ENCODE data around the gene FOXK1. TPM values are rescaled to one million over a fixed set of nuclear protein-coding genes. Genes with fewer than 3 reads are reported as not detected.

FOXK1 gene
- total RNA-seq, 2 experiments from 2014 or later: 38.5 to 39.6 TPM

DNA sequence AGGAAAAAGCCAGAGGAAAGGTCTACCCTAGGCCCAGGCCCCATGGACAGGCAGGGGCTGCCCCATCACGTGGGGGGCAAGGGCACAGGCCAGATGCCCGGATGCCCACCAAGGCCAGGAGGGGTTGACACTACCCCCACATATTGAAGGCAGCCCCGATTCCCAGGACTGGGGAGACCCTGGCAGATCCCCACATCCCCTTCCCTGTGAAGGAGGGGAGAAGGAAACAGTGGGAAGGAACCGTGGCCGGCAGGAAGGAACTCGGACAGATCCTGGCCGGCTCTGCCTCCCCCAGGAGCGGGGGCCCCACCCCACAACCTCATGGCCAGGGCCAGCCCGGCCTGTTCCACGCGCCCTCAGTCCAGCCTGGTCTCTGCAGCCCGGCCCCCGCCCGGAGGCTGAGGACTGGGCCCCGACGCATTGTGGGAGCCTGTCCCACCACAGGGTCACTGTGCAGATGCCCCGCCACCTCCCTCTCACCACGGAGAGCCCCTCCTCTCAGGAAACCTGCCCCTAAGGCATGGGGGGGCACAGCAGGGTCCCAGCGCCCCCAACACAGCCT, 138.4 kb downstream of the FOXK1 start:
- ChIA-PET CTCF (no interaction called here), POLR2A (no interaction called here)
- intact Hi-C loops (cut with micrococcal nuclease): no loop called here
- no peaks in the 10 kb centered on the region for H3K4me1 Mint-ChIP-seq (ENCODE audit: low read depth)
- H3K36me3 Mint-ChIP-seq (ENCODE audit: low read depth): no peaks in the 10 kb centered on the region
- H3K27me3 Mint-ChIP-seq: peaks cover 2% of the 10 kb centered on the region
- no peak overlapping the region for H3K4me3 Mint-ChIP-seq
- ATAC-seq (no peak), DNase-seq (no peak)
- H3K27ac Mint-ChIP-seq: no peak overlapping the region
- no peaks in the 10 kb centered on the region for H3K9me3 Mint-ChIP-seq
- TF ChIP-seq, protein P1, sequence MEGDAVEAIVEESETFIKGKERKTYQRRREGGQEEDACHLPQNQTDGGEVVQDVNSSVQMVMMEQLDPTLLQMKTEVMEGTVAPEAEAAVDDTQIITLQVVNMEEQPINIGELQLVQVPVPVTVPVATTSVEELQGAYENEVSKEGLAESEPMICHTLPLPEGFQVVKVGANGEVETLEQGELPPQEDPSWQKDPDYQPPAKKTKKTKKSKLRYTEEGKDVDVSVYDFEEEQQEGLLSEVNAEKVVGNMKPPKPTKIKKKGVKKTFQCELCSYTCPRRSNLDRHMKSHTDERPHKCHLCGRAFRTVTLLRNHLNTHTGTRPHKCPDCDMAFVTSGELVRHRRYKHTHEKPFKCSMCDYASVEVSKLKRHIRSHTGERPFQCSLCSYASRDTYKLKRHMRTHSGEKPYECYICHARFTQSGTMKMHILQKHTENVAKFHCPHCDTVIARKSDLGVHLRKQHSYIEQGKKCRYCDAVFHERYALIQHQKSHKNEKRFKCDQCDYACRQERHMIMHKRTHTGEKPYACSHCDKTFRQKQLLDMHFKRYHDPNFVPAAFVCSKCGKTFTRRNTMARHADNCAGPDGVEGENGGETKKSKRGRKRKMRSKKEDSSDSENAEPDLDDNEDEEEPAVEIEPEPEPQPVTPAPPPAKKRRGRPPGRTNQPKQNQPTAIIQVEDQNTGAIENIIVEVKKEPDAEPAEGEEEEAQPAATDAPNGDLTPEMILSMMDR (IDR thresholded peaks at IDR 0.05): no peak

Small RNAs within 50 kb of the gene (microRNA-seq; reads per million reads assigned to microRNA genes)
- gene MIR4656 (ENCODE audit: borderline microRNAs expressed, borderline replicate concordance): not detected

Other genes with a start within 250 kb of the FOXK1 start
- gene AP5Z1, start 93.3 kb downstream of the FOXK1 start, total RNA-seq: 10 to 100 TPM; 21.2 to 21.3 TPM
- not detected for gene PAPOLB, start 179.7 kb downstream of the FOXK1 start, total RNA-seq
- gene RADIL, start 201.4 kb downstream of the FOXK1 start, total RNA-seq: under 1 TPM; 0.65 to 0.77 TPM